Measurements from ENCODE around the gene IFT80. TPM values are rescaled to one million over a fixed set of nuclear protein-coding genes. Genes with fewer than 3 reads are reported as not detected.

Gene IFT80
- total and polyA plus RNA-seq, 2 donors (not counting 1 experiment from before 2014, with no cell fraction given) = 38.4 to 75.0 TPM

- Histone ChIP-seq H3K27ac (ENCODE audit: insufficient read depth, low read length) (no peak overlapping the region), H2AFZ (ENCODE audit: low read length) (no peak overlapping the region), H3K4me3 (replicated peaks in 1 of 4; ENCODE audit: control extremely low read depth in 1 of 4, insufficient read depth in 1 of 4, low read depth in 3 of 4, low read length in 4 of 4) (no peak overlapping the region), H3K9ac (ENCODE audit: insufficient read depth, low read length) (no peak overlapping the region), H3K4me2 (ENCODE audit: extremely low read depth, insufficient read depth, low read length) (no peak overlapping the region), H3K9me3 (ENCODE audit: control insufficient read depth, insufficient read depth, low read depth, low read length) (no peaks in the 10 kb centered on the region), H3K79me2 (ENCODE audit: control insufficient read depth, insufficient read depth, low read length) (no peaks in the 10 kb centered on the region), H3K27me3 (ENCODE audit: control insufficient read depth, insufficient read depth, low read length) (peaks cover 12% of the 10 kb centered on the region), H3K4me1 (ENCODE audit: control insufficient read depth, extremely low read depth, insufficient read depth, low read length) (no peaks in the 10 kb centered on the region), H3K36me3 (ENCODE audit: control insufficient read depth, insufficient read depth, low read length) (no peaks in the 10 kb centered on the region), H4K20me1 (ENCODE audit: control insufficient read depth, extremely low read depth, insufficient read depth, low read length) (no peaks in the 10 kb centered on the region)
- DNase-seq (ENCODE audit: low read depth in 2 of 2) = no peak
- TF ChIP-seq CTCF (conservative IDR thresholded peaks at IDR 0.05 in 1 of 2, IDR thresholded peaks at IDR 0.05 in 1 of 2; ENCODE audit: low read depth in 1 of 2, low read length in 2 of 2) = no peak
- no peak for TF ChIP-seq EZH2 (IDR thresholded peaks at IDR 0.05; ENCODE audit: low read length, missing control alignments)
Observed at GRCh38 chr3:160217675-160218074, 181.3 kb downstream of the IFT80 start.

DNA sequence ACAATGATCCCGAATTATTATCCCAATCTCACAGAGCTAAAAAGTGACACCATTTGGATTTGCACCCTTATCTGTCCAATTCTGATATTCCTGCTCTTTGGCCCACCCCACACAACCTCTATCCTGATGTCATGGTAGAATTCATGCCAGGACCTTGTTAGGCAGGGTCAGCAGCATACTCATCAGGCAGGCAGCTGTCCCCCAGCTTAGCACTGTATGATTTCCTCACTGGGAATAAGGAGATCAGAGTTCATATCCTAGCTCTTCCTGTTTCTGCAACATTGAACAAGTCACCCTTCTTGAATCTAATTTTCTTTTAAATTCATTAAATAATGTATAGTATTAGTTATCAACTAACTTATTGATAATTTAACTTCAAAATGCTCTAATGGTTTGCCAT lies 185.8 kb downstream of the IFT80 start:
- Histone ChIP-seq H3K4me1 (ENCODE audit: control insufficient read depth, extremely low read depth, insufficient read depth, low read length) (no peaks in the 10 kb centered on the region), H3K79me2 (ENCODE audit: control insufficient read depth, insufficient read depth, low read length) (no peaks in the 10 kb centered on the region), H3K9ac (ENCODE audit: insufficient read depth, low read length) (no peak overlapping the region), H3K4me3 (replicated peaks in 1 of 4; ENCODE audit: control extremely low read depth in 1 of 4, insufficient read depth in 1 of 4, low read depth in 3 of 4, low read length in 4 of 4) (no peak overlapping the region), H2AFZ (ENCODE audit: low read length) (no peak overlapping the region), H3K27ac (ENCODE audit: insufficient read depth, low read length) (no peak overlapping the region), H3K27me3 (ENCODE audit: control insufficient read depth, insufficient read depth, low read length) (no peaks in the 10 kb centered on the region), H3K9me3 (ENCODE audit: control insufficient read depth, insufficient read depth, low read depth, low read length) (no peaks in the 10 kb centered on the region), H4K20me1 (ENCODE audit: control insufficient read depth, extremely low read depth, insufficient read depth, low read length) (no peaks in the 10 kb centered on the region), H3K36me3 (ENCODE audit: control insufficient read depth, insufficient read depth, low read length) (no peaks in the 10 kb centered on the region), H3K4me2 (ENCODE audit: extremely low read depth, insufficient read depth, low read length) (no peak overlapping the region)
- TF ChIP-seq CTCF (conservative IDR thresholded peaks at IDR 0.05 in 1 of 2, IDR thresholded peaks at IDR 0.05 in 1 of 2; ENCODE audit: low read depth in 1 of 2, low read length in 2 of 2) (no peak), EZH2 (IDR thresholded peaks at IDR 0.05; ENCODE audit: low read length, missing control alignments) (no peak)
- no peak for DNase-seq (ENCODE audit: low read depth in 2 of 2)

- no peak overlapping the region for H3K4me3 ChIP-seq (replicated peaks in 1 of 4; ENCODE audit: control extremely low read depth in 1 of 4, insufficient read depth in 1 of 4, low read depth in 3 of 4, low read length in 4 of 4)
- H3K27ac ChIP-seq (ENCODE audit: insufficient read depth, low read length) = no peak overlapping the region
- H3K9me3 ChIP-seq (ENCODE audit: control insufficient read depth, insufficient read depth, low read depth, low read length) = no peaks in the 10 kb centered on the region
- TF ChIP-seq EZH2 (IDR thresholded peaks at IDR 0.05; ENCODE audit: low read length, missing control alignments) (no peak), CTCF (conservative IDR thresholded peaks at IDR 0.05 in 1 of 2, IDR thresholded peaks at IDR 0.05 in 1 of 2; ENCODE audit: low read depth in 1 of 2, low read length in 2 of 2) (peak; percentile 29 to 42)
- H2AFZ ChIP-seq (ENCODE audit: low read length) = no peak overlapping the region
- H3K27me3 ChIP-seq (ENCODE audit: control insufficient read depth, insufficient read depth, low read length) = no peaks in the 10 kb centered on the region
- no peak overlapping the region for H3K9ac ChIP-seq (ENCODE audit: insufficient read depth, low read length)
- H3K79me2 ChIP-seq (ENCODE audit: control insufficient read depth, insufficient read depth, low read length) = no peaks in the 10 kb centered on the region
- H3K36me3 ChIP-seq (ENCODE audit: control insufficient read depth, insufficient read depth, low read length) = no peaks in the 10 kb centered on the region
- peak; percentile 55 to 71 for DNase-seq (ENCODE audit: low read depth in 2 of 2)
- H4K20me1 ChIP-seq (ENCODE audit: control insufficient read depth, extremely low read depth, insufficient read depth, low read length) = no peaks in the 10 kb centered on the region
- no peak overlapping the region for H3K4me2 ChIP-seq (ENCODE audit: extremely low read depth, insufficient read depth, low read length)
- H3K4me1 ChIP-seq (ENCODE audit: control insufficient read depth, extremely low read depth, insufficient read depth, low read length) = no peaks in the 10 kb centered on the region
Observed at GRCh38 chr3:160210799-160211221, 188.2 kb downstream of the IFT80 start.

Data from fibroblast of lung (primary cell).